OCI-LY1 (cell line): ENCODE measurements around the gene FIZ1.
"Not testable (repeated sequence)": the region's sequence is repeated elsewhere in the genome, so short reads cannot be mapped to it uniquely, and the experiment has no call there.

Experiments
- EZH2 ChIP-seq: fragments of 200-600 bp; sonication (generic), shearing (Covaris generic); IDR thresholded peaks from 2 replicates; pipeline ENCODE4 v1.8.0; 2017; ENCODE audit warnings: borderline replicate concordance, mixed run types, mild to moderate bottlenecking, antibody characterized with exemption, low read length, moderate library complexity, mixed read lengths
- TF ChIP-seq, protein P1 (sequence below): fragments of 200-600 bp; sonication (generic), shearing (Covaris generic); IDR thresholded peaks from 2 replicates; pipeline ENCODE4 v1.5.1; 2017; ENCODE audit warnings: mild to moderate bottlenecking, antibody characterized with exemption, low read length, moderate library complexity, mixed read lengths

DNA sequence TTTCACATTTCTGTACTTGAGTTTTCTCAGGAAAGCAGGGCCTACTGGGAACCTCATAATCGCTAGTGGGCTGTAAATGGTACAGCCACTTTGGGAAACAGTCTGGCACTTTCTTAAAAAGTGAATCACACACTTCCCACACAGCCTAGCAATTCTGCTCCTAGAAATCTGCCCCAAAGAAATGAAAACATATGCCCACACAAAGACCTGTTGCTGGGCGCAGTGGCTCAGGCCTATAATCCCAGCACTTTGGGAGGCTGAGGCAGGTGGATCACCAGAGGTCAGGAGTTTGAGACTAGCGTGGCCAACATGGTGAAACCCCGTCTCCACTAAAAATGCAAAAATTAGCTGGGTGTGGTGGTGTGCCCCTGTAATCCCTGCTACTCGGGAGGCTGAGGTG, 29.8 kb downstream of the FIZ1 start:
- TF ChIP-seq, protein P1, sequence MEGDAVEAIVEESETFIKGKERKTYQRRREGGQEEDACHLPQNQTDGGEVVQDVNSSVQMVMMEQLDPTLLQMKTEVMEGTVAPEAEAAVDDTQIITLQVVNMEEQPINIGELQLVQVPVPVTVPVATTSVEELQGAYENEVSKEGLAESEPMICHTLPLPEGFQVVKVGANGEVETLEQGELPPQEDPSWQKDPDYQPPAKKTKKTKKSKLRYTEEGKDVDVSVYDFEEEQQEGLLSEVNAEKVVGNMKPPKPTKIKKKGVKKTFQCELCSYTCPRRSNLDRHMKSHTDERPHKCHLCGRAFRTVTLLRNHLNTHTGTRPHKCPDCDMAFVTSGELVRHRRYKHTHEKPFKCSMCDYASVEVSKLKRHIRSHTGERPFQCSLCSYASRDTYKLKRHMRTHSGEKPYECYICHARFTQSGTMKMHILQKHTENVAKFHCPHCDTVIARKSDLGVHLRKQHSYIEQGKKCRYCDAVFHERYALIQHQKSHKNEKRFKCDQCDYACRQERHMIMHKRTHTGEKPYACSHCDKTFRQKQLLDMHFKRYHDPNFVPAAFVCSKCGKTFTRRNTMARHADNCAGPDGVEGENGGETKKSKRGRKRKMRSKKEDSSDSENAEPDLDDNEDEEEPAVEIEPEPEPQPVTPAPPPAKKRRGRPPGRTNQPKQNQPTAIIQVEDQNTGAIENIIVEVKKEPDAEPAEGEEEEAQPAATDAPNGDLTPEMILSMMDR = not testable (repeated sequence)
- not testable (repeated sequence) for TF ChIP-seq EZH2
